ENCODE measurements around the gene KBTBD4.
"Not testable (repeated sequence)": the region's sequence is repeated elsewhere in the genome, so short reads cannot be mapped to it uniquely, and the experiment has no call there.

Gene KBTBD4

DNA sequence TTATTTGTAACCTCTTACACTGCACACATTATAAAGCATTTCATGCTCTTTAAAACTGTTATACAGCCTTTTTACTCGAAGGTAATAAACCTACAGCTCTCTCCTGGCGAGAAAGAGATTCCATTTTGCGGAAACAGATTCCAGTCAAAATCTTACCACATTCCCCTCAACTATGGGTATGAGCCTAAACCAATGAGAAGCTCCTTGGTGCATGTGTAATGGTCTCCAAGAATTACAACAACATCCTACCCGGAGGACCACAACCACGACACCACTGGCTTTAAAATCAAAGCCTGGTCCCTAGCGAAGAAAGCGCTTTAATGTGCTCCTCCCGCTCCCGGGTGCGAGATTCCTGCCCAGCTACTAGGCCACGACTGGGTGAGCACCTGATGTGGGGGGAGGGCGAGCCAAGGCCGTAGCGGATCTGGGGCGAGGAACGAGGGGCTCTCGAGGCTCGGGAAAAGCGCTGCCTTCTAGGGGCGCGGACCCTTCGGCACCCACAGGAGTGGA, 26.7 kb downstream of the KBTBD4 start:
- H3K4me3 ChIP-seq: peak overlapping the region; percentile 94
- no peak for TF ChIP-seq Cebpa-rat (IDR thresholded peaks at IDR 0.05)
- H4K20me1 ChIP-seq: peaks cover 55% of the 10 kb centered on the region
- H3K4me1 ChIP-seq: peaks cover 45% of the 10 kb centered on the region
- peak overlapping the region; percentile 92 for H3K27ac ChIP-seq
- peaks cover 34% of the 10 kb centered on the region; the same call in 1 of the 2 replicates for H3K36me3 ChIP-seq
- no peaks in the 10 kb centered on the region for H3K9me3 ChIP-seq
- peak overlapping the region; percentile 79 for H3K4me2 ChIP-seq
- H3K9ac ChIP-seq: peak overlapping the region; percentile 96
- no peaks in the 10 kb centered on the region for H3K27me3 ChIP-seq

DNA sequence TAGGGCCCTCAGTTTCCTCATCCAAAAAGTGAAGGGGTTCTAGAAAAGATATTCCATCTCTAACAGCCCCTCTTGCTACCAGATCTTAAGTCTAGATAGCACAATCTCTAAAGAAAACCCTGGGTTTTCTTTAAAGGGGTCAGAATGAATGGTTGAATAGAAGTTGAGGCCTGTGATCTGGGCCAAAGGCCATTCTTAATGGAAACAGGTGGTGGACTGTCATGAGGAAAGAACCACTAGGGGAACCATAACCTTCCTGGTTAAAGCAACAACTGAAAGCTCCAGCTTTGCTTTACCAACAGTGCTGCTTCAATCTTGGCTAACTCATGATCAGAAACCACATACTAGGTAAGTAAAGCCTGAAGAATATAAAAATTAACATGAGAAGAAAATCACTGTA, 27.7 kb downstream of the KBTBD4 start:
- H4K20me1 ChIP-seq: peaks cover 65% of the 10 kb centered on the region
- H3K4me2 ChIP-seq: peak overlapping the region; percentile 79
- no peaks in the 10 kb centered on the region for H3K9me3 ChIP-seq
- H3K4me1 ChIP-seq: peaks cover 45% of the 10 kb centered on the region
- H3K36me3 ChIP-seq: peaks cover 39% of the 10 kb centered on the region
- peak overlapping the region; percentile 94 for H3K4me3 ChIP-seq
- peak overlapping the region; percentile 96; the same call in 1 of the 2 replicates for H3K9ac ChIP-seq
- no peak overlapping the region; the same call in 1 of the 2 replicates for H3K27ac ChIP-seq
- no peaks in the 10 kb centered on the region for H3K27me3 ChIP-seq
- no peak for TF ChIP-seq Cebpa-rat (IDR thresholded peaks at IDR 0.05)

DNA sequence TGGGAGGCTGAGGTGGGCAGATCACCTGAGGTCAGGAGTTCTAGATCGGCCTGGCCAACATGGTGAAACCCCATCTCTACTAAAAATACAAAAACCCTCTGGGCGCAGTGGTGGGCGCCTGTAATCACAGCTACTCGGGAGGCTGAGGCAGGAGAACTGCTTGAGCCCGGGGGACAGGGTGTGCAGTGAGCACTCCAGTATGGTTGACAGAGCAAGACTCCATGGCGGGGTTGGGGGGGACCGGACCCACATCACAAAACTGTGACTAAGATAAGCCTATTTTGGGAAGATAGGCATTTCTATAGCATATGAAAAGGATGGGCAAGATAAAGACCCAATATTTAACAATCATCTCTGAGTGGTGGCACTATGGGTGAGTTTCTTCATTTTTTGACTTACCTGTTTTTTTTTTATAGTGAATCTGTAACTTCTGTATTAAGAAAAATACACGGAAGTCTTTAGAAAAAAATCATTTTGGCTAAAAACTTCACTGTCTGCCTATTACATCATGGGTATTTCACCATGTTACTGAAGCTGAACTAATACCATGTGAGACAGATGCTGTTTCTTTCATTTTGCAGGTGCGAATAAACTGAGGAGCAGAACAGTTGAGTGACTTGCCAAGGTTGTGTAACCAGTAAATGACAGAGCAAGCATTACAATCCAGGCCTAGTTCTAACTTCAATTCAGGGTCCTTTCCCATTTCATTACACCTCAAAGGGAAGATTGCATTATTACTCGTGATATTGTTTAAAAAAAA, 28.3 kb downstream of the KBTBD4 start:
- no peak overlapping the region for H3K9ac ChIP-seq
- peak overlapping the region; percentile 94 for H3K4me3 ChIP-seq
- H3K27ac ChIP-seq: no peak overlapping the region
- H4K20me1 ChIP-seq: peaks cover 69% of the 10 kb centered on the region
- no peaks in the 10 kb centered on the region for H3K9me3 ChIP-seq
- H3K27me3 ChIP-seq: no peaks in the 10 kb centered on the region
- peaks cover 45% of the 10 kb centered on the region for H3K4me1 ChIP-seq
- TF ChIP-seq Cebpa-rat (IDR thresholded peaks at IDR 0.05): no peak
- peak overlapping the region; percentile 79 for H3K4me2 ChIP-seq
- peaks cover 41% of the 10 kb centered on the region for H3K36me3 ChIP-seq

DNA sequence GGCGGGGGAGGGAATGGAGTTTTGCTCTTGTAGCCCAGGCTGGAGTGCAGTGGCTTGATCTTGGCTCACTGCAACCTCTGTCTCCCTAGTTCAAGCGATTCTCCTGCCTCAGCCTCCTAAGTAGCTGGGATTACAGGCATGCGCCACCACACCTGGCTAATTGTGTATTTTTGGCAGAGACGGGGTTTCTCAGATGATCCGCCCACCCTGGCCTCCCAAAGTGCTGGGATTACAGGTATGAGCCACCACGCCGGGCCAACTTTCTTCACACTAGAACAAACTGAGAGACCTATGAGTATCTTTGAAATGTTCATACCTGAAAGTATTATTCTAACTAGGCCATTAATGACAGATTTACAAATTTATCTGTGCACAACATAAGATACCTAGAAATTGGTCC, 32.5 kb downstream of the KBTBD4 start:
- H3K27me3 ChIP-seq, H3K4me2 ChIP-seq, H3K9me3 ChIP-seq, H3K27ac ChIP-seq, H3K4me3 ChIP-seq, H3K9ac ChIP-seq: not testable (repeated sequence)
- peaks cover 98% of the 10 kb centered on the region for H4K20me1 ChIP-seq
- H3K36me3 ChIP-seq: peaks cover 66% of the 10 kb centered on the region
- H3K4me1 ChIP-seq: peaks cover 47% of the 10 kb centered on the region

DNA sequence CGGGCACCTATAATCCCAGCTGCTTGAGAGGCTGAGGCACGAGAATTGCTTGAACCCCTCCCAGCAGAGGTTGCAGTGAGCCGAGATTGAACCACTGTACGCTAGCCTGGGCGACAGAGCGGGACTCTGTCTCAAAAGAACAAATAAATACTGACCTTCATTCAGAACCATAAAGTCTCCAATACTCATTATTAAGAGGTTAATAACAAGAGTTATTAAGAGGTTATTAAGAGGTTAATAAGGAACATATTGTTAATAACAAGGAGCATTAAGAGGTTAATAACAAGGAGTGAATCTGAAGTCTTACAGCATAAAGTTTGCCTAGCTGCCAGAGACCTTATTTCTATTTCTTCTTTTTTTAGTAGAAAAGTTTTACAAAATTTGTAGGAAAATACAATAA, 33.5 kb downstream of the KBTBD4 start:
- H3K36me3 ChIP-seq: peaks cover 69% of the 10 kb centered on the region
- no peak overlapping the region for H3K4me2 ChIP-seq
- H3K4me1 ChIP-seq: peaks cover 47% of the 10 kb centered on the region
- H3K27me3 ChIP-seq: no peaks in the 10 kb centered on the region
- TF ChIP-seq Cebpa-rat (IDR thresholded peaks at IDR 0.05): no peak
- H3K9me3 ChIP-seq: no peaks in the 10 kb centered on the region
- no peak overlapping the region for H3K4me3 ChIP-seq
- no peak overlapping the region for H3K9ac ChIP-seq
- no peak overlapping the region for H3K27ac ChIP-seq
- peaks cover 98% of the 10 kb centered on the region for H4K20me1 ChIP-seq

- peaks cover 98% of the 10 kb centered on the region for H4K20me1 ChIP-seq
- no peaks in the 10 kb centered on the region for H3K27me3 ChIP-seq
- no peaks in the 10 kb centered on the region for H3K9me3 ChIP-seq
- no peak overlapping the region for H3K9ac ChIP-seq
- peak overlapping the region; percentile 48 for H3K4me2 ChIP-seq
- H3K36me3 ChIP-seq: peaks cover 45% of the 10 kb centered on the region
- H3K4me3 ChIP-seq: no peak overlapping the region
- no peak overlapping the region for H3K27ac ChIP-seq
- peaks cover 71% of the 10 kb centered on the region for H3K4me1 ChIP-seq
- no peak for TF ChIP-seq Cebpa-rat (IDR thresholded peaks at IDR 0.05)
These were observed 37.7 kb downstream of the KBTBD4 start for GRCh38 chr11:47541070-47541469.

GRCh38 chr11:47539681-47540039, 39.1 kb downstream of the KBTBD4 start:
- no peaks in the 10 kb centered on the region for H3K9me3 ChIP-seq
- H4K20me1 ChIP-seq: peaks cover 100% of the 10 kb centered on the region
- H3K36me3 ChIP-seq: peaks cover 43% of the 10 kb centered on the region
- H3K4me2 ChIP-seq: peak overlapping the region; percentile 48
- no peak overlapping the region for H3K4me3 ChIP-seq
- H3K27me3 ChIP-seq: no peaks in the 10 kb centered on the region
- H3K9ac ChIP-seq: no peak overlapping the region
- no peak overlapping the region for H3K27ac ChIP-seq
- no peak for TF ChIP-seq Cebpa-rat (IDR thresholded peaks at IDR 0.05)
- H3K4me1 ChIP-seq: peaks cover 85% of the 10 kb centered on the region

DNA sequence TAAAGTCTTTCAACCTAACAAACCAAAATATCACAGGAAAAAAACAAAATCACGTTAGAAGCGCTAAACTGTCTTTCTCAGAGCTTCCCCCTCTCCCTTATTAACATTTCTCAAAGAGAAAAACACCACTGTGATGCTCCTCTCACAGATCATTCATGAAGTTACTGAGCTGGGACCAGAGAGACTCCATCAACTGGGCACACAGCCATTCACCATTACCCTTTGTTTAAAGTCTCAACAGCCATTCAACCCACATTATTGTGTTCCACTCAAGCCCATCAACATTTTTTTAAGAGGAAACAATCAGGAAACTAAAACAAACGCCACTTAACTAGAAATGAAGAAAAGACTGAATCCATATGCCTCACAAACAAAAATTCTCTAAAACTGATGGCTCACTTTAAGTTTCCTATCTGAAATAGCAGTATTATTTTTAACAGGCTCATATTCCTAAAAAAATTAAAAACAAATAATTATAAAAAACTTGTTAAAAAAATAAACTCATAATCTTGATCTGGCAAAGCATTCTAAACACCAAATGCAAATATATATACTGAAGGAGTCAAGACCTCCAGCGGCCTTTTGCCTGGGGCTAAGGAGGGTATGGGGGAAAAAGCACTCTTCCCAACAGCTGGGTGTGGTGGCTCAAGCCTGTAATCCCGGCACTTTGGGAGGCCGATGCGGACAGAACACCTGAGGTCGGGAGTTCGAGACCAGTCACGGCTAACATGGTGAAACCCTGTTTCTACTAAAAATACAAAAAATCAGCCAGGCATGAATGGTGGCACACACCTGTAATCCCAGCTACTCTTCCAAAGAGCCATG, 39.8 kb downstream of the KBTBD4 start:
- Histone ChIP-seq H3K27ac (no peak overlapping the region), H3K4me2 (peak overlapping the region; percentile 48), H3K9me3 (no peaks in the 10 kb centered on the region), H3K4me1 (peaks cover 90% of the 10 kb centered on the region), H3K36me3 (peaks cover 36% of the 10 kb centered on the region), H3K4me3 (no peak overlapping the region), H4K20me1 (peaks cover 100% of the 10 kb centered on the region), H3K9ac (no peak overlapping the region), H3K27me3 (no peaks in the 10 kb centered on the region)
- no peak for TF ChIP-seq Cebpa-rat (IDR thresholded peaks at IDR 0.05)

DNA sequence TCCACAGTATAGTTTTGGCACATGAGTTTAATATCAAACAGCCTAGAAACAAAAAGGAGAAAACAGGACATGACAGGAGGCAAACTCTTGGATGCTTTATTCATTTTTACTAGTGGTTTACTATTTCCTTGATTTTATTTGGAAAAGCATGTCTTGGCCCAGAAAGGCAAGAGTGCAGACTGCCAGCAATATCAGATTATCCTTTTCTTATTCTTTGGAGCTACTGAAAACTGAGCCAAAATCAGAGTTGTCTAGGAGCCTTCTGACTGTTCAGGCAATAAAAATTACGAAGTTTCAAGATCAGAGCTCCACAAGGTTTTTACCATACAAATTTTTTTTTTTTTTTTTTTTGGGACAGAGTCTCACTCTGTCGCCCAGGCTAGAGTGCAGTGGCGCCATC, 41.9 kb downstream of the KBTBD4 start:
- no peaks in the 10 kb centered on the region for H3K9me3 ChIP-seq
- TF ChIP-seq Cebpa-rat (IDR thresholded peaks at IDR 0.05): no peak
- peaks cover 32% of the 10 kb centered on the region for H3K36me3 ChIP-seq
- H3K4me3 ChIP-seq: no peak overlapping the region
- H3K27me3 ChIP-seq: no peaks in the 10 kb centered on the region
- no peak overlapping the region for H3K27ac ChIP-seq
- H3K4me2 ChIP-seq: no peak overlapping the region
- peaks cover 100% of the 10 kb centered on the region for H4K20me1 ChIP-seq
- H3K4me1 ChIP-seq: peaks cover 92% of the 10 kb centered on the region
- H3K9ac ChIP-seq: no peak overlapping the region
